ENCODE measurements around the gene PDE1C. TPM values are rescaled to one million over a fixed set of nuclear protein-coding genes. Genes with fewer than 3 reads are reported as not detected.
"Not testable (repeated sequence)": the region's sequence is repeated elsewhere in the genome, so short reads cannot be mapped to it uniquely, and the experiment has no call there.

Gene PDE1C
- total RNA-seq = under 0.01 and 0.22 TPM in 2 replicates

- no peak for DNase-seq (ENCODE audit: low read depth in 2 of 2)
These were observed at the start of gene PDE1C for GRCh38 chr7:32070406-32071360. PDE1C (minus strand) TSS chr7:32070407.

GRCh38 chr7:32119790-32120196, 49.6 kb upstream of the PDE1C start:
- no peak for DNase-seq (ENCODE audit: low read depth in 2 of 2)

GRCh38 chr7:32117837-32118236, 47.6 kb upstream of the PDE1C start:
- DNase-seq (ENCODE audit: low read depth in 2 of 2) = no peak

- no peak for DNase-seq (ENCODE audit: low read depth in 2 of 2)
These were observed 46.2 kb upstream of the PDE1C start for GRCh38 chr7:32116436-32116835.

GRCh38 chr7:32115831-32116230, 45.6 kb upstream of the PDE1C start:
- DNase-seq (ENCODE audit: low read depth in 2 of 2) = no peak

- DNase-seq (ENCODE audit: low read depth in 2 of 2) = no peak
These were observed 38.4 kb upstream of the PDE1C start for GRCh38 chr7:32108651-32109050.

- no peak for DNase-seq (ENCODE audit: low read depth in 2 of 2)
These were observed 34.6 kb upstream of the PDE1C start for GRCh38 chr7:32104766-32105165.

- no peak for DNase-seq (ENCODE audit: low read depth in 2 of 2)
These were observed 33.2 kb upstream of the PDE1C start for GRCh38 chr7:32103361-32103760.

- DNase-seq (ENCODE audit: low read depth in 2 of 2) = no peak
These were observed 32.2 kb upstream of the PDE1C start for GRCh38 chr7:32102432-32102873.

- DNase-seq (ENCODE audit: low read depth in 2 of 2) = no peak
These were observed 30.2 kb upstream of the PDE1C start for GRCh38 chr7:32100407-32100907.

GRCh38 chr7:32094516-32094915, 24.3 kb upstream of the PDE1C start:
- no peak for DNase-seq (ENCODE audit: low read depth in 2 of 2)

GRCh38 chr7:32093415-32094408, 23.5 kb upstream of the PDE1C start:
- DNase-seq (ENCODE audit: low read depth in 2 of 2) = no peak

- no peak for DNase-seq (ENCODE audit: low read depth in 2 of 2)
These were observed 22.1 kb upstream of the PDE1C start for GRCh38 chr7:32092346-32092745.

- DNase-seq (ENCODE audit: low read depth in 2 of 2) = no peak
These were observed 21.5 kb upstream of the PDE1C start for GRCh38 chr7:32091608-32092210.

- no peak for DNase-seq (ENCODE audit: low read depth in 2 of 2)
These were observed 19.5 kb upstream of the PDE1C start for GRCh38 chr7:32089678-32090077.

GRCh38 chr7:32089256-32089655, 19.0 kb upstream of the PDE1C start:
- no peak for DNase-seq (ENCODE audit: low read depth in 2 of 2)

- no peak for DNase-seq (ENCODE audit: low read depth in 2 of 2)
These were observed 18.3 kb upstream of the PDE1C start for GRCh38 chr7:32088451-32088881.

GRCh38 chr7:32079510-32079909, 9.3 kb upstream of the PDE1C start:
- DNase-seq (ENCODE audit: low read depth in 2 of 2) = no peak

GRCh38 chr7:32078824-32079223, 8.6 kb upstream of the PDE1C start:
- DNase-seq (ENCODE audit: low read depth in 2 of 2) = no peak

- DNase-seq (ENCODE audit: low read depth in 2 of 2) = no peak
These were observed 7.6 kb upstream of the PDE1C start for GRCh38 chr7:32077806-32078205.

GRCh38 chr7:32076802-32077201, 6.6 kb upstream of the PDE1C start:
- not testable (repeated sequence) for DNase-seq (ENCODE audit: low read depth in 2 of 2)
